Neutrophil (primary cell): ENCODE results near the gene CEP41.

ENCODE experiments used
- H3K27ac ChIP-seq: fragments of 200-600 bp; sonication (generic); 2 replicates; pipeline ENCODE4 v1.5.1; 2016; ENCODE audit warnings: mild to moderate bottlenecking, moderate library complexity
- H3K27me3 ChIP-seq: fragments of 200-600 bp; sonication (generic); 2 replicates; pipeline ENCODE4 v1.6.0; 2016; ENCODE audit warnings: mild to moderate bottlenecking
- H3K36me3 ChIP-seq: fragments of 200-600 bp; sonication (generic); 2 replicates; pipeline ENCODE4 v1.5.1; 2017
- H3K4me1 ChIP-seq, 2 experiments: fragments of 200-600 bp in 1 of 2; sonication (generic) in 1 of 2; 1 replicate in 1 of 2; 2 replicates in 1 of 2; pipeline versions ENCODE4 v1.5.1 to v1.6.1; 2013 to 2016; ENCODE audit warnings: low read depth in 1 of 2, low read length in 1 of 2, mild to moderate bottlenecking in 1 of 2, moderate library complexity in 1 of 2; ENCODE audit not compliant: control insufficient read depth in 1 of 2, insufficient read depth in 1 of 2
- H3K4me3 ChIP-seq, 2 experiments: fragments of 200-600 bp in 1 of 2; sonication (generic) in 1 of 2; 1 replicate in 1 of 2; 2 replicates in 1 of 2; pipeline ENCODE4 v1.5.1; 2013 to 2016; ENCODE audit warnings: low read depth in 1 of 2, low read length in 1 of 2, mild to moderate bottlenecking in 1 of 2, moderate library complexity in 1 of 2
- H3K9me3 ChIP-seq: fragments of 200-600 bp; sonication (generic); 2 replicates; pipeline ENCODE4 v1.5.1; 2016
- CTCF ChIP-seq: fragments of 200-600 bp; sonication (generic); IDR thresholded peaks from 2 replicates; pipeline ENCODE4 v1.5.1; 2016; ENCODE audit warnings: antibody characterized with exemption

Gene CEP41

GRCh38 chr7:130352194-130353074, 88.4 kb downstream of the CEP41 start:
- Histone ChIP-seq H3K27ac (no peak overlapping the region), H3K9me3 (no peaks in the 10 kb centered on the region), H3K4me3 (no peak overlapping the region), H3K27me3 (peaks cover 5% of the 10 kb centered on the region), H3K4me1 (no peaks in the 10 kb centered on the region), H3K36me3 (no peaks in the 10 kb centered on the region)
- TF ChIP-seq CTCF: no peak

DNA sequence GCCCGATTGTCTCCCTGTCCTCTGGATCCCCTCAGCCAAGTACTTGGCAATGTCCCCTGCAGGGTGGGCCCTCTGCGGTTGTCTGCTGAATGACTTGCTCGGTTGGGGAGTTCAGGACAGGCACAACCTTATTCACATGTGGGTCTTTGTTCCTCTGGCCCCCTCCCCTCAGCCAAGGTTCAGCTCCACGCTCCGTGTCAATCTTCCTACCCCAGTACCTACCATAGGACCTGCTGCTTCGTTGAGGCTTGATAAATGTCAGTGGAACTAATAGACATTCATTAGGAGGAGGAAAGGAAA, 89.1 kb downstream of the CEP41 start:
- Histone ChIP-seq H3K27ac (no peak overlapping the region), H3K4me3 (no peak overlapping the region), H3K9me3 (no peaks in the 10 kb centered on the region), H3K27me3 (peaks cover 5% of the 10 kb centered on the region), H3K36me3 (no peaks in the 10 kb centered on the region), H3K4me1 (no peaks in the 10 kb centered on the region)
- no peak for TF ChIP-seq CTCF

DNA sequence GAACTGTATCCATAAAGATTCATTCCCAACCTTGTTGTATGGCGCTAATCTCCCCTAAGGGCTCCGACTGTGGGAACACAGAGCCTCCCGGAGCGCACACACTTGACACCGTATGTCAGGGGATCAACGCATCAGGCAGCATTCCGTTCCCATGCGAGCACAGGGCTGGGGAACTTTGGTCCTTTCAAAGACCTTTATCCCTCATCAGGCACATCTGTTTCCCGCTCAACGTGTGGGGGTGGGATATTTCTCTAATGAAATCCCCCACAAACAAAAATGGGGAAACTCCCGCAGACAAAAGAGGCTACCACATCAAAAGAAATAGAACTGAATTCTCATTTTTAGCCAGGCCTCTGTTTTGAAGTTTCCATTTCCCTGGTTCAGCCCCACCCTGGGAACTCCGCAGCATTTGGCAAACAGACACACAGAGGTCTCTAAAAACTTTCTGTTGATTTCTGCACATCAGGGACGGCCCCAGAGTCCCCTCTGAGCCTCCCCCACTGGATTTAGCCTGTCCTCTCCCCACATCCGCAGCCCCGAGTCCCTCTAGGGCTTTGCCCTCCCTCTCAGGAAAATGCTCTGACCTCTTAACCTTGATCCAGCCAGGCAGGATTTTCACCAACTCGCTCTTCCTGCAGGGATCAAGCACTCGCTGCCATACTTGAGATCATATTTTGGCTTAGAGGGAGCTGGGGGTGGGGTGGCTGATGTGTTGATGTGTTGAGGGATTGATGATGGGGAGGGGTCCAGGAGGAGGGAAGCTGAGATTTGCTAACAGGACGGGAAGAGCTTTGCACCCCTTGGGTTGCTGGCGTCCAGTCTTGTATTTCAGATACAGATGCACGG, 89.6 kb downstream of the CEP41 start:
- H3K36me3 ChIP-seq: no peaks in the 10 kb centered on the region

GRCh38 chr7:130349911-130350782, 90.7 kb downstream of the CEP41 start:
- Histone ChIP-seq H3K27ac (no peak overlapping the region), H3K4me3 (no peak overlapping the region), H3K27me3 (peaks cover 5% of the 10 kb centered on the region), H3K9me3 (no peaks in the 10 kb centered on the region), H3K36me3 (no peaks in the 10 kb centered on the region), H3K4me1 (no peaks in the 10 kb centered on the region)
- no peak for TF ChIP-seq CTCF

More for the DNA sequence above, 89.6 kb downstream of the CEP41 start:
- TF ChIP-seq CTCF: no peak
- Histone ChIP-seq H3K27ac (no peak overlapping the region), H3K9me3 (no peaks in the 10 kb centered on the region), H3K4me1 (no peaks in the 10 kb centered on the region), H3K27me3 (peaks cover 5% of the 10 kb centered on the region), H3K4me3 (no peak overlapping the region)

GRCh38 chr7:130346941-130347340, 93.9 kb downstream of the CEP41 start:
- no peaks in the 10 kb centered on the region for H3K36me3 ChIP-seq
- no peak overlapping the region for H3K27ac ChIP-seq
- H3K27me3 ChIP-seq: peaks cover 5% of the 10 kb centered on the region
- no peak for TF ChIP-seq CTCF
- H3K9me3 ChIP-seq: no peaks in the 10 kb centered on the region
- no peak overlapping the region for H3K4me3 ChIP-seq
- no peaks in the 10 kb centered on the region for H3K4me1 ChIP-seq
